Stimulated activated CD4-positive, alpha-beta T cell treated with anti-CD3 and anti-CD28 coated beads, Interleukin-4, amount 100 ng/mL, for 48 hours (primary cell): ENCODE results near the gene C16orf92.

Source experiments
- DNase-seq, 2 donors: peaks; one replicate each; pipeline ENCODE4 v3.0.0-alpha.2; 2020; ENCODE audit warnings: low read depth in 2 of 2

C16orf92 gene

DNA sequence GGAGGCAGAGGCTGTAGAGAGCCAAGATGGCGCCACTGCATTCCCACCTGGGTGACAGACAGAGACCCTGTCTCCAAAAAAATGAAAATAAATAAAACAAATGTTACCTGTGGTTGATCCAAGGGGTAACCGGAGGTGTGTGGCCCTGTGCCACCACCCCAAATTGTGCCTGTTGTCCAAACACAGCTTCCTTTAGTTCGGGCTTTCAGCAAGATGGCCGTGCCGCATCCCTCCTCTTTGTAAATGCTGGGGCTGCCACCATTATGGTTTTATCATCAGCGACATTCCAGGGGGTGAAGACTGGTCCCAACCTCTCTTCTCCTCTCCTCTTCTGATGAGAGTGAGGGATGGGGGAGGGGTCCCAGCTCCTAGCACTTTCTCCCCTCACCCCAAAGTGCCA, at the start of gene C16orf92:
Gene C16orf92, plus strand, starts transcription at position 312 of the 400 bp plus-strand sequence. CDS start 143 bp downstream, outside the sequence.
- DNase-seq: no peak

DNA sequence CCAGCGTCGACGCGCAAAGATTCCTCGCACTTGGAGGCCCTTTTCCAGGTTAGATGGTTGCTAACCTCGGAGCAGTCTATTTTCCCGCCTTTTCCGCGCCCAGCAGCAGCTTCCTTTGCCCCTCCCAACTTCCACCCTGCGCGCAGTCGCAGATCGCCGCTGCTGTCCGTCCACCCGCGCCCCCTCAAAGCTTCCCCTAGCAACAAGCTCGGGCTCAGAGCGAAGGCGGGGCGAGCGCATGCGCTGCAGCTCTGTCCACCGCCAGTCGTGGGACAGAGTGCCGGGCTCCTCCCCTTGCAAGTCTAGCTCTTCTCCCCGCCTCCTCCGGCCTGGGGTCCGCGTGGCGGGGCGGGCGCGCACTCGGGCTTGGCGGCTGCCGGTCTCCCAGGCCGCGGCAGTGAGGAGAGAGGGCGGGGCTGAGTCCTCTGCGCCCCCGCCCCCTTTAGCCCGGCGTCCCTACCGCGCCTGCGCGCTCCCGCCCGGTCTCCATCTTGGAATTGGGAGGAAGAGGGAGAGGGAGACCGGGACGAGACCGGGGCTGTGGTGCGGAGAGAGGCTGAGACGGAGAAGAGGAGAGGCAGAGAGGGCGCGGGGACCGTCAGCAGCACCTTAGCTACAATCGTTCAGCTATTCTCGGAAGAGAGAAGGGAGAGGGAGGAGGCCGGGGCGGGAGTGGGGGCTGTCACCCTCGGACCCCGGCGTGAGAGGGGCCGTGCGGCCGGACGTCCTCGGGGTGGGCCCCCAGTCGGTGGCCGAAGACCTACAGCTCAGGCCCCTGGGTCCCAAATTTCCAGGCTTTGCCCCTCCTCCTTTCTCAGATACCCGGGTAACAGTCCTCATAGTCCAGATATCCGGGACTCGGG, 49.4 kb upstream of the C16orf92 start, which contains the start of gene TAOK2:
Gene TAOK2, plus strand, starts transcription at position 485 of the 863 bp plus-strand sequence. CDS start 3,905 bp downstream, outside the sequence.
- peak; percentile 93 to 96 for DNase-seq

GRCh38 chr16:29974291-29975133, 48.5 kb upstream of the C16orf92 start:
- DNase-seq: no peak

GRCh38 chr16:29975134-29975538, 47.9 kb upstream of the C16orf92 start:
- DNase-seq: no peak

GRCh38 chr16:29975811-29976511, 47.0 kb upstream of the C16orf92 start:
- DNase-seq: no peak

DNA sequence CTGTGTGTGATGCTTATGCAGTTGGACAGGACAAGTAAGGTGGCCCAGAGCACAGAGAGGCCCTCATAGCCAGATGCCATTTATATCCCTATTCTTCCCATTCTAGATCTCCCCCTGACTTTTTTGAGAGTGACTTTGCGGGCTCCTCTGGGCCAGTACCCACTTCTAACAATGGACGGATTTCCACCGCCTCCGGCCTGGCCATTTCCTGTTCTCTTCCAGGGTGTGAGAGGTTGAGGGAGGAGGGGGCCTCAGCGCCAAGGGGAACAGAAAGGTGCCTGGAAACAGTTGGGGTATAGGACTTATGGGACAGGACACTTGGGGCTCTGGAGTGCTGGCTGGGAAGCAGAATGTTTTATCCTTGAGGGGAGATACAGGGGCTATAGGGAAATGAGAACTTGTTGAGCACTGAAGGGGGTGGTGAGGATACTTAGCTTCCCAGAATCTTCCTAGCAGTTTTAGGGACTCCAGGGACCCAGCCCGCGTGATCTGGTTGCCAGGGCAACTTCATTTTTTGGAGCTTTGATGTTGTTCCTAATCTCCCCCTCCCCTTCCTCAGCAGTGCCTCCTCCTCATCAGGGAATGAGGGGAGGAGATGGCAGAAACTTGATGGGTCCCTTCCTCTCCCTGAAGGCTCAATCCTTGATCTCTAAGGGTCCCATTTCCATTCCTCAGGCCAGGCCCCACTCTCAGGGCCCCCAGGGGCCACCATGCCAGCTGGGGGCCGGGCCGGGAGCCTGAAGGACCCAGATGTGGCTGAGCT, 45.8 kb upstream of the C16orf92 start:
- no peak for DNase-seq

DNA sequence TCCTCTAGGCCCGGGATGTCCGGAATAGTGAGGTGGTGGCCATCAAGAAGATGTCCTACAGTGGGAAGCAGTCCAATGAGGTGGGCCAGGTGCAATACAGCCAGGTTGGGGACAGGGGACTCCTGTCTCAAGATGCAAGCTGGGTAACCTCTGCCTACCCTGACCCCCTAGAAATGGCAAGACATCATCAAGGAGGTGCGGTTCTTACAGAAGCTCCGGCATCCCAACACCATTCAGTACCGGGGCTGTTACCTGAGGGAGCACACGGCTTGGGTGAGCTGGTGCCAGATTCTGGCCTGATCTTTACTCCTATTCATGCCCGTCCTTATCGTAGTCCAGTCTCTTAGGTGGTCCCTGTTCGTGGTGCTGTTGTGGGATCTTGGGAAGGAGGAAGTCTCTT, 44.9 kb upstream of the C16orf92 start:
- DNase-seq: no peak

GRCh38 chr16:29978564-29979270, 44.3 kb upstream of the C16orf92 start:
- no peak for DNase-seq

GRCh38 chr16:29982560-29983419, 40.2 kb upstream of the C16orf92 start:
- no peak for DNase-seq

DNA sequence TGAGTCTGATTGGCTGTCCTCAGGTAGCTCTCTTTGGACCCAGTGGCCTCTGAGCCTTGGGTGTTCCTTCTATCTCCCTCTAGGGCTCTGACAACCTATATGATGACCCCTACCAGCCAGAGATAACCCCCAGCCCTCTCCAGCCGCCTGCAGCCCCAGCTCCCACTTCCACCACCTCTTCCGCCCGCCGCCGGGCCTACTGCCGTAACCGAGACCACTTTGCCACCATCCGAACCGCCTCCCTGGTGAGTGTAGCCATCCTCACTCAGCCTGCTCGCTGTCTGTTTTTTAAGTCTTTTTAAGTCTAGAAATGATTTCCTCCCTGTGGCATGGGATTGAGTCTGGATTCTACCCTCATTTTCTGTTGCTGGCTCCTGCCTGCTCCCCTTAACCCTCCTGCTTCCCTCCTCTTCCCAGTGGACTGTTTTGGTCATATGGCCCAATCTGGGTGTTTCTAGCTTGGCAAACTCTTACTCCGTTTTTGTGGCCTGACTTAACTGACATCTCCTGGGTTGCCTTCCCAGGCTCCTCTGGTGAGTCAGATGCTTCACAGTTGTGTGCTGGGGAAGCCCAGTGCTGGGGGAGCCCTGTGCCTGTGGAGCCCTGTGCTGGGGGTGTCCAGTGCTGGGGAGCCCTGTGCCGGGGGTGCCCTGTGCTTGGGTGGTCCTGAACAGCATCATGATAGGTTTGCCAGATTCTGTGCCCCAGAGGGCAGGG, 39.4 kb upstream of the C16orf92 start:
- no peak for DNase-seq

- DNase-seq: no peak
Measured at GRCh38 chr16:29984137-29984763, 38.7 kb upstream of the C16orf92 start.

- no peak for DNase-seq
Measured at GRCh38 chr16:29984764-29985147, 38.2 kb upstream of the C16orf92 start.

GRCh38 chr16:29985271-29985811, 37.7 kb upstream of the C16orf92 start:
- DNase-seq: no peak

- DNase-seq: no peak
Measured at GRCh38 chr16:29986231-29986630, 36.8 kb upstream of the C16orf92 start.

GRCh38 chr16:29986931-29987330, 36.1 kb upstream of the C16orf92 start:
- DNase-seq: no peak

- no peak for DNase-seq
Measured at GRCh38 chr16:29987371-29988085, 35.5 kb upstream of the C16orf92 start.

GRCh38 chr16:29988346-29989075, 34.5 kb upstream of the C16orf92 start:
- DNase-seq: no peak
